GM21786 (cell line): Measurements from ENCODE around the gene IQCK.
"Not testable (repeated sequence)": the region's sequence is repeated elsewhere in the genome, so short reads cannot be mapped to it uniquely, and the experiment has no call there.

Experiments used
- ATAC-seq: cut with Tn5 transposase; IDR thresholded peaks from one replicate; pipeline ENCODE4 v1.9.1; 2021; ENCODE audit not compliant: unreplicated experiment

Gene IQCK, protein sequence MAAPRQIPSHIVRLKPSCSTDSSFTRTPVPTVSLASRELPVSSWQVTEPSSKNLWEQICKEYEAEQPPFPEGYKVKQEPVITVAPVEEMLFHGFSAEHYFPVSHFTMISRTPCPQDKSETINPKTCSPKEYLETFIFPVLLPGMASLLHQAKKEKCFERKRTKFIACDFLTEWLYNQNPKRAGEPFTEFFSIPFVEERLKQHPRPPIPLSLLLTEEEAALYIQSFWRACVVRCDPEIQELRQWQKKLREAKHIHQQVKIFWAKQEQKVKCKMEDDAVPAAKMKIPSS

GRCh38 chr16:19717741-19718623, at the start of gene IQCK, which contains the start of gene KNOP1:
TSS of gene IQCK (plus strand) at chr16:19718271. CDS start at chr16:19718307, 36 bp downstream.
TSS of gene KNOP1 (minus strand) at chr16:19718227. CDS start at chr16:19715035, 3,192 bp downstream.
- peak; percentile 92 for ATAC-seq

- ATAC-seq = no peak
These were observed 45.7 kb upstream of the IQCK start for GRCh38 chr16:19672378-19672777.

DNA sequence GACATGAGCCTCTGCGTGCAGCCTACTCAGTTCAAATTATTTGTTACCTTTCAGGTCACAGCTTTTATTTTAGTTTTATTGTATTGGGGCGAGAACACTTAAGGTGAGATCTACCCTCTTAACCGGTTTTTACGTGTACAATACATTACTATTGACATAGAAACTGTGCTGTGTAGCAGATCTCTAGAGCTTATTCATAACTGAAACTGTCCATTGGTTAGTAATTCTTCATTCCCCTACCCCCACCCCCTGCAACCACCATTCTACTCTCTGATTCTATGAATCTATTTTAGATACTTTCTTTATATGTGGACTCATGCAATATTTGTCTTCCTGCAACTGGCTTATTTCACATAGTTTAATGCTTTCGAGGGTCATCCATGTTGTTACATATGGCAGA, 43.6 kb upstream of the IQCK start:
- ATAC-seq = no peak

DNA sequence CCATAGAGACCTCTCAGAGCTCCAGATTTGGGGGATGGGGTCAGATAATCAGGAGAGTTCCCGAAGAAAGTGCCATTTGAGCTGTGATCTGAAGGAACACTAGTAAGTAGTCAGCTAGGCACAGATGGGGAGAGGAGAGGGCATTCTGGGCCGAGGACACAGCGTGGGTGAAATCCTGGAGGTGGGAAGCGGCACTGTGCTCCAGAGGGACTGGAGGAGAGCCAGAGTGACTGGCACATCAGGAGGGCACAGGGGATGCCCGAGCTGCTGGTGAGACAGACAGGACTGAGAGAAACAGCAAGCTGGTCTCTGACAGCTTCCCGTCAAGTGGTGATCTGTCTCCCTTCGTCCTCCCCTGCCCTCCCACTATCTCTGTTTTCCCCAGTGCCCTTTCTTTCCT, 40.7 kb upstream of the IQCK start:
- no peak for ATAC-seq

DNA sequence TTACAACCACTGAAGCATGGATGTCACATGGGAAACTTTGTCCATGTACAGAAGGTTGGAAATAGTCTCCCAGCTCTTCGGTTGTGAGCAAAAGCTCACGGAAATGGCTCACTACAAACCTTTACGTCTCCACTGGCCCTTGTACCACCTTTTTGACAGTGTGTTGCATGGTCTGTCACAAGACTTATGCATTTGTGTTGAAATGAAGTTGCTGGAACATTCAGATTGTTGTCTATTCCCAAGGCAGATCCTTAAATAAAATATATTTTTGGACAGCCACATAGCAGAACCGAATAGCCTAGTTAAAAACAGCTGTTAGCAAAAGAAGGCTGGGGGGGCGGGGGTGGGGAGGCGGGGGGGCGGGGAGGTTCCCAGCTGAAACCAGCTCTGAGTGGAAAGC, 39.3 kb upstream of the IQCK start:
- ATAC-seq = no peak

DNA sequence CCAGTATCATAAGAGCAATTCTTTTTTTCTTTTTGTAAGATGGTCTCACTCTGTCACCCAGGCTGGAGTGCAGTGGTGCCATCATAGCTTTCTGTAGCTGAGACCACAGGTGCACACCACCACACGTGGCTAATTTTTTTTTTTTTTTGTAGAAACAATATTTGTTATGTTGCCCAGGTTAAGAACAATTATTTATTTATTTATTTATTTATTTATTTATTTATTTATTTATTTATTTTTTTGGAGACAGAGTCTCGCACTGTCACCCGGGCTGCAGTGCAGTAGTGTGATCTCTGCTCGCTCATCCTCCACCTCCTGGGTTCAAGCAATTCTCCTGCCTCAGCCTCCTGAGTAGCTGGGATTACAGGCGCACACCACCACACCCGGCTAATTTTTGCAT, 38.8 kb upstream of the IQCK start:
- not testable (repeated sequence) for ATAC-seq

DNA sequence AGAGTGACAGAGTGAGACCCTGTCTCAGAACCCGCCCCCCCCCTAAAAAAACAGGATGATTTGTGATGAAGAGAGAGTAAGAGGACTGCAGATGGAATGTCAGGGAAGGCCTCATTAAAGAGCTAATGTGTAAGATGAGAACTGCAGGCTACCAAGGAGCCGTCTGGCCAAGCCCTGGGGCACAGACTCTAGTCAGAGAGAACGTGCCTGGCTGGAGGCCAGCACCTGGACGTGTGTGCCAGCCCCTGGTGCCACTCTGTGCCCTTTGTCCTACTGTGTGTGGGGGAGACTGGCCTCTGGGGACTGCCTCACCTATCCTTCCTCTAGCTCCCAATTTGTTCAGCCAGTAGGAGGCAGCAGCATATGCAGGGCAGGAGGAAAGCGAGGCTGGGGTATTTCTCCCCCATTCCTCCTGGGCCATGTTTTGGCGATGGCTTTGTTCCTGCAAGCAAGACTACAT, 37.2 kb upstream of the IQCK start:
- no peak for ATAC-seq

DNA sequence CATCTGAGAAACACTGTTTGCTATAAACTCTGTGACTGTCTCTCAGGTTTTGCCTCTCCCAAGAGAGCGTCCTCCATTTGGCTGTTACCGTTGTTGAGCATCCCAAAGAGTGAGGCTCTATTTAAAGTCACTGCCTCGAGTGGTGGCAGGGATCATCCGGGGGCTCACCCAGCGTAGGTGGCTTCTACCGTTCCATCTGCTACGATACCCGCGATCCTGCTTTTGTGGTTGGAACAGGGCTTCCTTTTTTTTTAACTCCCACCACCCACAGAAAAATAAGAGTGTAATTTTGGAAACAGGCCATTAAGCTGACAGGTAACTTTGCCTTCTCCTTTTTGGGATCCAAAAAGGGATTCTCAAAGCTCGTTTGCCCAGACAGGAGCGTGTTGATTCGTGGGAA, 36.4 kb upstream of the IQCK start:
- ATAC-seq = no peak

DNA sequence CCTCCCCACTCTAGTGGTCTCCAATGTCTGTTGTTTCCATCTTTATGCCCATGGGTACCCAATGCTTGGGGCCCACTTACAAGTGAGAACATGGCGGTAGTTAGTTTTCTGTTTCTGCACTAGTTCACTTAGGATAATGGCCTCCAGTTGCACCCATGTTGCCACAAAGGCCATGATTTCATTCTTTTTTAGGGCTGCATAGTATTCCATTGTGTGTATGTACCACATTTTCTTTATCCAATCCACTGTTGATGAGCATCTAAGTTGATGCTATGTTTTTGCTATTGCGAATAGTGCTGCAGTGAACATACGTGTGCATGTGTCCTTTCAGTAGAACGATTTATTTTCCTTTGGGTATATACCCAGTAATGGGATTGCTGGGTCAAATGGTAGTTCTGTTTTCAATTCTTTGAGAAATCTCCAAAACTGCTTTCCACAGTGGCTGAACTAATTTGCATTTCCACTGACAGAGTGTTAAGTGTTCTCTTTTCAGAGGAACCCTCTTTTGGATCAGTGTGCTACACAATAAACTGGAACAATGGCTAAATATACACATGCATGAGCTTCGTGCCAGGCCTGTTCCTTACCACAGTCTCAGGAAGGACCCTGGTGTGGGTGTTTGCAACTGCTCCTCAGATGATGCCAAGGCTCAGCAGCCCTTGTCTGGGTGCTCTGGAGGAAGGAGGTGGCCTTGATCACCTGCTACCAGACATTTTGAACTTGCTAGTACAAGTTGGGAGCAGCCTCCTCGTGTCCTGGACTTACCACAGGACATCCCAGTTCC, 34.4 kb upstream of the IQCK start:
- no peak for ATAC-seq

DNA sequence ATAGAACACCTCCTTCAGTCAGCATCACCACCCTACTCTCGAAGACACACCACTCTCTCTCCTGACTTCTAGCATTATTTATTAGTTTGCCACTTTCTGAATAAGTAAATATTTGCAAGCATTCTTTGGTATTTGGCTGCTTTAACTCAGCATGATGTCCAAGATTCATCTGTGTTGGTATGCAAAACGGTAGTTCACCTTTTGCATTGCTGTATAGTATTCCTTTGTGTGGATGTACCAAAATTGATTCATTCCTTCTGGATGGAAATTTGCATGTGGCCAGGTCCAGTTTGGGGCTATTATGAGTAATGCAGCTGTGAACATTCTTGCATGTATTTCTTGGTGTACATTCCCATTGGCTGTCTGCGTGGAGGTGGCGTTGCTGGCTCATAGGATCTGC, 32.9 kb upstream of the IQCK start:
- ATAC-seq = no peak

- no peak for ATAC-seq
These were observed 30.8 kb upstream of the IQCK start for GRCh38 chr16:19687279-19687678.

DNA sequence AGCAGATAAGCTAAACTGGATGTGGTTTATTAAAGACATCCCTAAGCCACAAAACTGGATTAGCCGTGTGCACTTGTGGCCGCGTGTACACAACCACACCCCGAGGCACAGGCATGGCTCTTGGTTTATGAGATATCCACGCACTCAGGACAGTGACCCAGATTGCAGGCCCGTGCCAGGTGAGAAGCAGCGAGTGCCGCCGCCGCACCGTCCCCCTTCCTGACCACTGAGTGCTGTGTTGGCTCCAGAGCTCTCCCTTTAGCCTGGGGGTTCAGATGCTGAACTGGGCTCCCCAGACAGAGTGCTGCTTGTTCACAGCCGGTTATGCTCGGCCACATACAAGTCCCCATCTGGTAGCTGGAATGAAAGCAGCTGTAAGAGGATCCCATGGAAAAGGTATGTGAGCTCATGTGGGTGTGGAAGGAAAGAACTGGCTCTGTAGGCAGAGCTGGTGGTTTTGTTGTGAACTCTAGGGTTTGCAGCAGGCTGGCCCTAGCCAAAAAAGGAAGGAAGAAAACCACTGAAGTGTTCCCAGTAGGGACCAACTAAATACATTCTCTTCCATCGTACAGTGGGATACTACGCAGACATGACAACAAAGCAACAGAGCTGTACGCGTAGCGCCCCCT, 29.6 kb upstream of the IQCK start:
- no peak for ATAC-seq

DNA sequence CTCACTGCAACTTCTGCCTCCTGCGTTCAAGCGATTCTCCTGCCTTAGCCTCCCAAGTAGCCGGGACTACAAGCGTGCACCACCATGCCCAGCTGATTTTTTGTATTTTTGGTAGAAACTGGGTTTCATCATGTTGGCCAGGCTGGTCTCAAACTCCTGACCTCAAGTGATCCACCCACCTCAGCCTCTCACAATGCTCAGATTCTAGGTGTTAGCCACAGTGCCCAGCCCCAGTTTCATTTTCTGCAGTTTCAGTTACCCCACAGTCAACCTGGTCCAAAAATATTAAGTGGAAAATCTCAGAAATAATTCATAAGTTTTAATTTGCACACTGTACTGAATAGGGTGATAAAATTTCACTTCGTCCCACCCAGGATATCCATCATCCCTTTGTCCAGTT, 28.7 kb upstream of the IQCK start:
- ATAC-seq = no peak

- no peak for ATAC-seq
These were observed 27.9 kb upstream of the IQCK start for GRCh38 chr16:19690196-19690595.

- ATAC-seq = no peak
These were observed 26.8 kb upstream of the IQCK start for GRCh38 chr16:19691161-19691711.

GRCh38 chr16:19694989-19695388, 23.1 kb upstream of the IQCK start:
- no peak for ATAC-seq

- ATAC-seq = no peak
These were observed 21.7 kb upstream of the IQCK start for GRCh38 chr16:19696328-19696727.

DNA sequence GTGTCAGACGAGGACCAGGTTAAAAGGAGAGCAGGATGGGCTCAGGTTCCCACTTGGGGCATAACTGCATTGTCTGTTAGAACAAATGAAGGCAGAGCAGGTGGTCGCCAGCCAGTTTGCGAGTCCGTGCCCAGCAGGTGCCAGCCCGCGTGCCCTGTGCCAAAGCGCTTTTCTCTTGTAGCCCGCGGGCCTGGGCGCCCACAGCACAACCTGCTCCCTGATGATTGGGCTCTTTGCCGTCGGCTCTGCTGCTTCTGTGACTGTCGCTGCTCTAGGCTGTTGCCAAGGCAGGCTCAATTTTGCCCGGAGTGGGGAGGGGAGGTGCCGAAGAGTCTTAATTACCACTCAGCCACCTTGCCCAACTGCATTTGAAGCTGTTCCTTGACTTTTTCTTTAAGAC, 21.1 kb upstream of the IQCK start:
- no peak for ATAC-seq

DNA sequence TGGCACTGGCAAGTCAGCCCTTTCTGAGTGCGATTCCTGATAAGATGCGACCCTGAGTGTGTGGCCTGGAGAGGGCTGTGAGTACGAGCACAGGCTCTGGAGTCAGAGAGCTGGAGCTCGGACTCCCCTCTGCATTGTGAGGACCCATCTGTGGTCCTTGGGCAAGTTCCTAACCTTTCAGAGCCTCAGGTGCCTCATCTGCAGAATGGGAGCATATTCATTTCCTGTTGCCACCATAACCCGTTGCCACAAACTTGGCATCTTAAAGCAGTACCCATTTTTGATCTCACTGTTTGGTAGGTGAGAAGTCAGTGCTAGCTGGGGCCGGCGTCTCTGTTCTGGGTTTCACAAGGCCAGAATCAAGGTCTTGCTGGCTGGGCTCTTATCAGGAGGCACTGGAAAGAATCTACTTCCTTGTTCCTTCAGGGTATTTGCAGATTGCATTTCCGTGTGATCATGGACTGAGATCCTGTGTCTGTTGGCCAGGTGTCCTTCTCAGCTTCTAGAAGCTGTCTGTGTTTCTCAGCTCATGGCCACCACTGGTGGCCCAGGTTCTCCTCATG, 20.2 kb upstream of the IQCK start:
- ATAC-seq = no peak
